ENCODE data around the gene INO80B.

INO80B gene

DNA sequence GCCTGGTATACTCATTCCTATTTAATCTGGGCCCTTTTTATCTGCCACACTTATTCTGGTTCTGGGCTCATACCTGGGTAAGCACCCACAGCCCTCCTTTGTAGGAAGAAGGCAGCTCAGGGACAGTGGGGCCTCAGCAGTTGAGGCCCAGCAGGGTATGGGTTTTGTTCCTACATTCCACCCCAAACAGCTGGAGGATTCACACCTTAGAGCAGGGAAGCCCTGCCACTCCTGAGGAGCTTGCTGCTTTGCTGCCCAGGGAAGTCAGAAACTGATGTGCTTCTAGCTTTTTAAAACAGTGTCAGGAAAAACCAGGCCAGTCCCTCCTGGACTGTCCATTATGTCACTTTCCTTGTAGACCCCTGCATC, 45.7 kb downstream of the INO80B start:
- no peak for DNase-seq (ENCODE audit: low read depth in 2 of 3, low spot score in 1 of 3)

DNA sequence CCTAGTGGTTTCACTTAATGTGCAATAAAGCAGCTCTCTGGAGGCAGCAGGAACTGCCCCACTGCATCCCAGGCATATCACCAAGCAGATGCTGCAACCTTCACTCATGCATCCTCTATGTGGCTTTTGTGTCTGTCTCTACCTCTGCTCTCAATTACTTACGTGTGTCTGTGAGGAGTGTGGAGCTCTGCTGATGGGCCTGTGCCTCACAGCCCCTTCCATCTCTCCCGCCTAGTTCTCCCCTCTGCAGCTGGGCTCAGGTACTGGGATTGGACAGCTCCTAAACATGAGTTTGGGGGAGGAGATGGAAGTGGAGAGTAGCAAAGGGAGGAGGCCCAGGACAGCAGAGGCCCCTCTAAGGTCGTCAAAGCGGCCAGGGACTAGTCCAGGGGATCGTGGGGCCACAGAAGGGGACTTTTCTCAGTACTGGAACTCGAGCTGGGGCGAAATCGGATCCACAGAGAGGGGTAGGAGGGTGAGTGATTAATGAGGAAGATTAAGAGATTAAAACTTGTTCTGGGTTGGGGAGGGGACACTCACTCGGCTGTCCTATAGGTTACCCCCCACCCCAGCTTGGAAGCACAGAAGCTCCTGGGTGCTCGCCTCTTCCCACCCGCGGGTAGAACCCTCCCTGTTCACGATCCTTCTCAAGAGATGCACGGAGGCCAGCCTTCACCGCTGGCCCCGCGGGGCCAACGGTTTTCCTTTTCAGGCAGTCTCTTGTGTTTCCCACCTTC, 46.6 kb downstream of the INO80B start:
- no peak for DNase-seq (ENCODE audit: low read depth in 2 of 3, low spot score in 1 of 3)

DNA sequence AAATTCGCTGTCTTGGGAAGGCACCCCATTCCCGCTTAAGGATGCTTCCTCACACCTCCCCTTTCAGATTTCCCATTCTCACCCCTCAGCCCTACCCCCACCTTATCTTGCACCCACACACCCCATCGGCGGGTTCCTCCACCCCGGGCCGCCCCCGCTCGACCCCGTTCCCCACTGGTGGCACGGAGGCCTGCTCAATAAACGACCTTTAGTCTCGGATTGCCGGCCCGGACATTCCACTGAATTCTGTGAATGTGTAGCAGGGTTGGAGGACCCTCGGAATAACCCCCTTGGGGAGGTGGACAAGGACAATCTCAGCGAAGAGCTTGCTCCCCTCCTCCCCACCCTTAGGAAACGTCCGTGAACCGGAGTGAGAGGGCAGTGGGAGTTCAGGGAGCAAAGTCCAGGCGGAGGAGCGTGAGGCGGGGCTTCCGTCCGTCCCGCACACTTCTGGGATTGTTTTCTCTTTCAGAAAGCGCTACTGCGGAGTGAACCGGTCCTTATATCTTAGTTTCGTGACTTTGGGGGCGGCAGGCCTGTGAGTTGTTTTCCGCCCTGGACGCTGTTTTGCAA, 47.3 kb downstream of the INO80B start:
- no peak for DNase-seq (ENCODE audit: low read depth in 2 of 3, low spot score in 1 of 3)

DNA sequence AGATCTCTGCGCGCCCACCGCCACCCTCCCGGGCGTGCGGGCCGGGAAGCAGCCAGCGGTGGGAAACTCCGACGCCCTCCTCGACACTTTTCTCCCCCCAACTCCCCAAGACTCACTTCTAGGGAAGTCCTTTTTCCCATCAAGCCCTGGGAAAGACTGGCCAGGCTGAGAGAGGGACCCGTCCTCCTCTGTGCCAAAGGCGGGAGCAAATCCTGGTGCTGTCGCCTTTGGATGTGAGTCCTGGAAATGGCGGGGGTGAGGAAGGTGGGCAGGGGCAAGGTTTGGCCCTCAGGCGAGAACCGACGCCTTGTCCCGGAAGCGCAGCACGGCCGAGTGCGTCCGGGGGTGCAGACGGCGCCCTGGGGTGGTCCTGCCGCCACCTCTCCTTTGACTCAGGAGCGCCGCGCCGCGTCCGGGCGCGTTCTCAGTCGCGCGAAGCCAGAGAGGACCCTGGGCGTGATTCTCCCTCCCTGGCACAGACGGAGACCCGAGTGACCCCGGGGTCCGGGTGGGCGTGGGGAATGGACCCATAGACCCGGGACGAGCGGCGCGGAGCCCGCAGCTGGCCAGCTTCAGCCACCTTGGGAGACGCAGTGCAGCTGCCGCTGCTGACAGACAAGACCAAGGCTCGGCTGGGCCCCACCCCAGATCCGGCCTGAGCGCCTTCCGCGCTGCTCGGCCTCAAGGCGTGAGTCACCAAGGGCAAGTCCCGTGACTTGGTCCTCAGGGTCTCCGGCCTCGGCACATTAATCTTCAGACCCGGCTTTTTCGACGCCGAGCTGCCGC, 48.0 kb downstream of the INO80B start:
- no peak for DNase-seq (ENCODE audit: low read depth in 2 of 3, low spot score in 1 of 3)

DNA sequence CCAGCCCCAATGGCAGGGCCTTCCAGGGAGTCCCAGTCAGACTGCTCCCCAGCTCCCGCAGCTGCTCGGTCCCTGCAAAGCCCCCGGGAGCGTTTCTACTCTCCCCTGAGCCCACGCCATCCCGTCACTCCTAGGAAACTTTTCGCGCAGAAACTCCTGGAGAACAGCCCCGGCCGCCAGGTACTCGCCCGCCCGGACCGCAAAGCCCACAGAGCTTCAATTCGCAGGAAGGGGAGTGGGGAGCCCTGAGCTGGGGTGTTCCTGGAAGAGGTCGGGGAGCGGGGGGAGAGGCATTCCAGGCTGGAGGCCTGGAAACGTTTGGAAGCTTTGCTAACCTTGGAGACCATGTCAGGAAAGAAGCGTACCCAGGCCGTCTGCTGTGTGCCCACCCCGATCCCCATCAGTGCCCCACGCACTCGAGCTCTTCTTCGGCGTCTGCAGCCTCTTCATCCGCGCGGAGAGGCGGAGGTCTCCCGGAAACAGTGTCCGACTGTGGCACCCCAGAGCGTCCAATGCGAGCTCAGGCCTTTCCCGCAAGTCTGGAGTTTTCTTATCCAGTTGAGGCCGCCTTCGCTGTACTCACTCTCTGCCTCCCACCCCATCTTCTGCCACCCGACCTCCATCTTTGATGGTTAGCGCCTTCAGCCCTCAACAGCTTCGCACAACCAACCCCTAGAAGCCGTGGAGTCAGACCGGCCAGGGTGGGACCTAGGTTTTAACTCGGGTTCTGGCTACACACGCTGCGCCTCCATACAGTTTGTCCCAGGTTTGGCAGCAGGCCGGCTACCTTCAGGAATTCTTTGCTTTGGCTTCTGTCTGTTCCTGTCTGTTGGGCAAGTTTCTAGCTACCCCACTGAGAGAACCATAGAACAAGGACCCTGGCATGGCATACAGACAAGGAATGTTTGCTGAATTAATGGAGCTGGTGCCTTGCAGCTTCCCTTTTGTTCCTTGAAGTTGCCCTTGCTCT, 48.9 kb downstream of the INO80B start:
- no peak for DNase-seq (ENCODE audit: low read depth in 2 of 3, low spot score in 1 of 3)

DNA sequence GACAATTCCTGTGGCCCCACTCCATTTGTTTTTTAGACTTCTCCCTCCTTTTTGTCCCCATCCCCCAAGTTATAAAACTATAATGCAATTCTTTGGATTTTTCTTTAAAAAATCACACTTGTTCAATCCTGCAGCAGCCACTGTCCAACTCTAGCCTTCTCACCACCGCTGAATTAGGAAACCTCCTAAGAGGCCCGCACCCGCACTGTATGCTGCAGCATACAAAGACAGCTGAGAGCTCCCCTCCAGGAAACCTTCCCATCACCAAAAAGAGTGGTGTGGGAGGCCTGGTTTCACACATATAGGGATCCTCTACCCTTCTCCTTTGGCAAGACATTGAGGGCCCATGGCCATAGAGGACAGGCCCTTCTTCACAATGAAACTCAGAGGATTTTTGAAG, 49.7 kb downstream of the INO80B start:
- no peak for DNase-seq (ENCODE audit: low read depth in 2 of 3, low spot score in 1 of 3)

DNA sequence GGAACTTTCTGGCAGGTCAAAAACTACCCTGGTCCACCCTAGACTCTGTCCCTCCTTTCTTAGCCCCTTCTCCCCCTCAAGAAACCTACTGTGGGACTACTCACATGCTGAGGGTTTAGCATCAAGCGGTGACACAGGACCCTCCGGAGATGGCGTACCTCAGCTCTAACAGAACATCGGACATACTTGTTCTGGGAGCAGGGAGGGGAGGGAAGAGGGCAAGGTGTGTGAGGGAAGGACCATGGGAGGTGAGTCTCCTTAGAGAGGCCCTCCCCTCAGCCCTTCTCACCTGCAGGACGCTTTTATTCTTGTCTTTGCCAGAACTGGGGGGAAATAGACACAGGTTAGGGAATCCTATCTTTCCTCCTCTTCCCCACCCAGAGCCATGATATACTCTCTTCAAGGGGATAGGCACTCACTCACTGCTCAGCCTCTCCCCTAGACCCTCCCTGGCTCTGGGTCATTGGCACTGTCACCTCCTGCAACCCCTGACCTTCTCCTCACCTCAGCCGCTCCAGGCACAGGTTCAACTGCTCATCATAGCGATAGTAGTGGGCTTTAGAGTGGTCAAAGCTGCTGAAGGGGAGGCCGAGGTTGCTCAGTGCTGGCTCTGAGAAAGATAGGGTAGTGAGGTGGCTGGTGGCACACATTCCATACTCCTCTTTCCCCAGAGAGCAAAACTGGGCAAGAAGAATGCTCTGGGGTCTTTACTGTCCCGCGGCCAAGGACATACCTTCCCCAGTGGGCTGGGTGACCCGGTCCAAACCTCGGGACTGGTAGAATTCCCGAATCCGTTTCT, 50.8 kb downstream of the INO80B start:
- no peak for DNase-seq (ENCODE audit: low read depth in 2 of 3, low spot score in 1 of 3)

DNA sequence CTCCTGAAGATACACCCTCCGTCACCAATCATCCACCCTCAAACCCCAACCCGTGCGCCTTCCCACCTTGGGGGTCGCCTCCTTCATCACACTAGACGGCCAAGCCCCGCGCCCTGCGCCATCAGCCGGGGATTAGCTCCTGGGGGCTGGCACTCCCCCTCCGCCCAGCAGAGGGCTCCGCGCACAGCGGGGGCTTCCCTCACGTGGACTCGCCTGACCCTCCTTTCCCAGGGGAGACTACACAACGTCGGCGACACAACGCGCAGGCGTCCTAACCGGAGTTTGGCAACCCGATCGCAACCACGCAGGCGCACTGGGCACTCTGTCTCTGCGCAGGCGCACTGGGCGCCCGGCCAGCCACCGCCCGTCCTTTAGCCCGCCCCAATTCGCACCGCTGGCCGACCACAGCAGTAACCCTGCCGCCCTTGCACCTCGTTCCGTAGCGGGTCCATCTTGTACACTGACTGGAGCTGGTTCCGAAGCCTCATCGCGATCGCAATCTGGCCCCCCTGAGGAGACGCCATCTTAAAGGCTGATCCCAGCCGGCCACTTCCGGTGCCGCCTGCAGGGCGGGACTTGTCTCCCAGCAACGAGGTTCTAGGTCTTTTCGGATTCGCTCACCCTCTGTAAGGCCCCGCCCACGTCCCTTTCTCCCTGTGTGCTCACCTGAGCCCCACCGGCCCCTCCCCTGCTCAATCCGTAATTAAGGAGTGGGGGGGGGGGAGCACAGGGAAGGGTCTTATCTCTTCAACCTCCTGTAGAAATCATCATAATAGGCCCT, 52.4 kb downstream of the INO80B start, which contains the start of gene PCGF1:
PCGF1 (minus strand) TSS at position 551 of the 781 bp plus-strand sequence; CDS start at position 524, 27 bp downstream.
- peak; percentile 95 to 99 (median 99) for DNase-seq (ENCODE audit: low read depth in 2 of 3, low spot score in 1 of 3)
